SK-N-SH (cell line): Measurements from ENCODE around the gene PTPN14. TPM values are rescaled to one million over a fixed set of nuclear protein-coding genes. Genes with fewer than 3 reads are reported as not detected.

Experiments used
- CTCF ChIA-PET: fragments of 300-600, 350-600 bp; formaldehyde crosslinking; extraction: SDS; loops from one replicate; lab custom pipeline; 2021; lab: Yijun Ruan, JAX
- POLR2A ChIA-PET: fragments of 350-600 bp; sonication (Branson Sonifier 250); formaldehyde crosslinking; extraction: SDS; loops from one replicate; lab custom pipeline; 2020; ENCODE audit warnings: antibody characterized with exemption, inconsistent platforms; lab: Yijun Ruan, JAX
- DNase-seq: peaks from one replicate; pipeline ENCODE4 v3.0.0; 2012
- H2AFZ ChIP-seq: fragments of 200-600 bp; sonication (generic); 2 replicates; pipeline ENCODE4 v1.8.1; 2016; ENCODE audit warnings: antibody characterized with exemption, mild to moderate bottlenecking, low read depth
- H3F3A ChIP-seq: fragments of 200-600 bp; sonication (generic); replicated peaks from 2 replicates; pipeline ENCODE3; 2016; ENCODE audit warnings: antibody characterized with exemption, mild to moderate bottlenecking; ENCODE audit not compliant: insufficient read depth
- H3K27ac ChIP-seq, 2 experiments: fragments of 200-500 bp in 1 of 2; fragments of 200-600 bp in 1 of 2; sonication (Bioruptor generic) in 1 of 2; sonication (generic), shearing (Covaris generic) in 1 of 2; 2 replicates each; pipeline versions ENCODE4 v1.5.1 to v1.6.1; 2014 to 2016; ENCODE audit warnings: low read depth in 2 of 2, inconsistent platforms in 1 of 2, low read length in 1 of 2, mild to moderate bottlenecking in 1 of 2, mixed read lengths in 1 of 2
- H3K27me3 ChIP-seq: fragments of 200-600 bp; sonication (generic), shearing (Covaris generic); 2 replicates; pipeline ENCODE4 v1.6.1; 2016; ENCODE audit warnings: mixed run types; ENCODE audit not compliant: insufficient read depth
- H3K36me3 ChIP-seq, 2 experiments: fragments of 200-500 bp in 1 of 2; fragments of 200-600 bp in 1 of 2; sonication (Bioruptor generic) in 1 of 2; sonication (generic) in 1 of 2; replicated peaks in 1 of 2; 2 replicates each; pipeline versions ENCODE3 to v1.5.1; 2014 to 2016; ENCODE audit warnings: low read length in 1 of 2, mild to moderate bottlenecking in 1 of 2; ENCODE audit not compliant: insufficient read depth in 2 of 2, control insufficient read depth in 1 of 2
- H3K4me1 ChIP-seq, 2 experiments: fragments of 200-500 bp in 1 of 2; fragments of 200-600 bp in 1 of 2; sonication (Bioruptor generic) in 1 of 2; sonication (generic), shearing (Covaris generic) in 1 of 2; 2 replicates each; pipeline versions ENCODE4 v1.5.1 to v1.6.1; 2014 to 2016; ENCODE audit warnings: low read depth in 1 of 2, low read length in 1 of 2, mixed run types in 1 of 2; ENCODE audit not compliant: insufficient read depth in 2 of 2, control insufficient read depth in 1 of 2
- H3K4me2 ChIP-seq: fragments of 200-600 bp; sonication (generic), shearing (Covaris generic); 2 replicates; pipeline ENCODE4 v1.6.1; 2017; ENCODE audit warnings: mixed run types
- H3K4me3 ChIP-seq, 2 experiments: fragments of 200-500 bp in 1 of 2; fragments of 200-600 bp in 1 of 2; sonication (Bioruptor generic) in 1 of 2; sonication (generic), shearing (Covaris generic) in 1 of 2; 2 replicates each; pipeline versions ENCODE4 v1.5.1 to v1.8.1; 2014 to 2016; ENCODE audit warnings: low read depth in 2 of 2, inconsistent platforms in 1 of 2, low read length in 1 of 2, mild to moderate bottlenecking in 1 of 2, mixed read lengths in 1 of 2, moderate library complexity in 1 of 2
- H3K79me2 ChIP-seq: fragments of 200-600 bp; sonication (generic); 2 replicates; pipeline ENCODE4 v1.8.1; 2017; ENCODE audit warnings: mild to moderate bottlenecking; ENCODE audit not compliant: insufficient read depth
- H3K9ac ChIP-seq: fragments of 200-600 bp; sonication (generic); 2 replicates; pipeline ENCODE4 v1.6.1; 2017; ENCODE audit warnings: mixed run types
- H3K9me2 ChIP-seq: fragments of 200-600 bp; sonication (generic); 2 replicates; pipeline ENCODE4 v1.6.1; 2017; ENCODE audit warnings: mixed run types
- H3K9me3 ChIP-seq: fragments of 200-600 bp; sonication (generic); 2 replicates; pipeline ENCODE4 v1.6.1; 2017; ENCODE audit warnings: mixed run types, mild to moderate bottlenecking, moderate library complexity
- H4K20me1 ChIP-seq: fragments of 200-600 bp; sonication (generic); 2 replicates; pipeline ENCODE4 v1.6.1; 2017; ENCODE audit warnings: mild to moderate bottlenecking, mixed run types; ENCODE audit not compliant: insufficient read depth
- CTCF ChIP-seq: fragments of 200-600 bp; sonication (generic); IDR thresholded peaks from 2 replicates; pipeline ENCODE4 v1.6.1; 2017; ENCODE audit warnings: antibody characterized with exemption, mild to moderate bottlenecking, moderate library complexity
- ELF1 ChIP-seq: IDR thresholded peaks from 2 replicates; pipeline ENCODE4 v1.4.0; 2012
- EZH2phosphoT487 ChIP-seq: fragments of 200-600 bp; sonication (generic); IDR thresholded peaks from 2 replicates; pipeline ENCODE4 v1.6.1; 2017; ENCODE audit warnings: low read depth, mixed run types, mild to moderate bottlenecking, antibody characterized with exemption, moderate library complexity, borderline replicate concordance
- FOSL2 ChIP-seq: IDR thresholded peaks from 2 replicates; pipeline ENCODE4 v1.4.0; 2012; ENCODE audit warnings: low read depth, mild to moderate bottlenecking, moderate library complexity, borderline replicate concordance
- FOXM1 ChIP-seq: IDR thresholded peaks from 2 replicates; pipeline ENCODE4 v1.4.0; 2012; ENCODE audit warnings: low read depth, mild to moderate bottlenecking
- GABPA ChIP-seq: IDR thresholded peaks from 2 replicates; pipeline ENCODE4 v1.4.0; 2012; ENCODE audit warnings: low read depth, mild to moderate bottlenecking
- GATA2 ChIP-seq: sonication (generic); formaldehyde crosslinking; IDR thresholded peaks from 2 replicates; pipeline ENCODE4 v1.5.0; 2020; ENCODE audit warnings: mild to moderate bottlenecking, missing genetic modification reagents
- IRF3 ChIP-seq: fragments of 150-350 bp; IDR thresholded peaks from 2 replicates; pipeline ENCODE4 v1.6.1; 2016; ENCODE audit warnings: mild to moderate bottlenecking, low read depth, low read length
- MAX ChIP-seq: IDR thresholded peaks from 2 replicates; pipeline ENCODE4 v1.4.0; 2012; ENCODE audit warnings: low read depth
- MEF2A ChIP-seq: IDR thresholded peaks from 2 replicates; pipeline ENCODE4 v1.4.0; 2012; ENCODE audit warnings: low read depth, borderline replicate concordance
- NFIC ChIP-seq: IDR thresholded peaks from 2 replicates; pipeline ENCODE4 v1.4.0; 2012; ENCODE audit warnings: borderline replicate concordance
- NRF1 ChIP-seq: IDR thresholded peaks from 2 replicates; pipeline ENCODE4 v1.6.1; 2012; ENCODE audit warnings: low read depth, mild to moderate bottlenecking, low read length
- PBX3 ChIP-seq: IDR thresholded peaks from 2 replicates; pipeline ENCODE4; 2012
- POLR2AphosphoS5 ChIP-seq: IDR thresholded peaks from 2 replicates; pipeline ENCODE4 v1.6.1; 2012; ENCODE audit warnings: low read depth, low read length
- RCOR1 ChIP-seq: fragments of 150-350 bp; IDR thresholded peaks from 2 replicates; pipeline ENCODE4 v1.6.1; 2017; ENCODE audit warnings: antibody characterized with exemption, low read length
- RFX5 ChIP-seq: IDR thresholded peaks from 2 replicates; pipeline ENCODE4 v1.6.1; 2012; ENCODE audit warnings: mild to moderate bottlenecking, improper control_type of control experiment, low read length
- RXRA ChIP-seq: IDR thresholded peaks from 2 replicates; pipeline ENCODE4 v1.4.0; 2012; ENCODE audit warnings: low read depth, mild to moderate bottlenecking, borderline replicate concordance
- SIN3A ChIP-seq: IDR thresholded peaks from 2 replicates; pipeline ENCODE4 v1.6.1; 2012; ENCODE audit warnings: low read depth, mild to moderate bottlenecking, low read length, moderate library complexity, borderline replicate concordance
- SMC3 ChIP-seq: IDR thresholded peaks from 2 replicates; pipeline ENCODE4 v1.6.1; 2012; ENCODE audit warnings: low read depth, low read length, improper control_type of control experiment
- TAF1 ChIP-seq: IDR thresholded peaks from 2 replicates; pipeline ENCODE4 v1.6.1; 2012; ENCODE audit warnings: low read depth, mild to moderate bottlenecking, low read length, moderate library complexity, borderline replicate concordance
- TEAD4 ChIP-seq: IDR thresholded peaks from 2 replicates; pipeline ENCODE4 v1.4.0; 2012; ENCODE audit warnings: mild to moderate bottlenecking, borderline replicate concordance; ENCODE audit not compliant: insufficient read depth
- USF2 ChIP-seq: fragments of 150-350 bp; IDR thresholded peaks from 2 replicates; pipeline ENCODE4 v1.6.1; 2017; ENCODE audit warnings: antibody characterized with exemption, low read length, low read depth, borderline replicate concordance
- WGBS: methylation state at CpG from one replicate; pipeline ENCODE4 v1.1.6; 2017; ENCODE audit warnings: low lambda C conversion rate; 5-methylcytosine and 5-hydroxymethylcytosine counted together
- polyA plus RNA-seq, 3 experiments: library from polyadenylated mRNA; depleted of rRNA; stranded (reverse); fragments of >200 nt; gene quantifications; 2 replicates each; pipeline ENCODE4 v1.2.3, GENCODE V29; 2012

The PTPN14 gene
- polyA plus RNA-seq, 1 of the 3 experiments (the other 2 are of a cell fraction), result 12.8 TPM

GRCh38 chr1:214569357-214570004, 18.1 kb upstream of the PTPN14 start (continued):
- TF ChIP-seq POLR2AphosphoS5 (peak; percentile 20; the same call in 1 of the 2 replicates), NRF1 (no peak), SMC3 (no peak), EZH2phosphoT487 (no peak), TEAD4 (no peak), RXRA (no peak), TAF1 (no peak), ELF1 (no peak), CTCF (no peak), FOXM1 (no peak), FOSL2 (peak; percentile 84), SIN3A (no peak), IRF3 (no peak), MEF2A (no peak), RCOR1 (no peak), USF2 (no peak), RFX5 (no peak), GABPA (no peak)

- peaks cover 61% of the 10 kb centered on the region for H3F3A ChIP-seq
- no peaks in the 10 kb centered on the region for H3K36me3 ChIP-seq
- no peak overlapping the region for H2AFZ ChIP-seq
- POLR2A ChIA-PET, result no interaction called here
- no peak for DNase-seq
- no peaks in the 10 kb centered on the region for H3K27me3 ChIP-seq
- CTCF ChIA-PET, result interaction anchor here (3.7 to 4.2 kb wide), 2 partner anchors 17 to 236 kb away, joined by 18 to 21 read pairs; no protein-coding TSS in a partner anchor
- WGBS, result 75% methylated on average over 4 of the region's 4 CpGs
- H3K4me3 ChIP-seq, result no peak overlapping the region
- peak overlapping the region; percentile 5; the same call in 1 of the 2 replicates for H3K4me2 ChIP-seq
- peak overlapping the region in 1 of 2 experiments; percentile 75; a peak in 2 of 4 replicates for H3K27ac ChIP-seq
- no peaks in the 10 kb centered on the region for H4K20me1 ChIP-seq
- H3K9ac ChIP-seq, result no peak overlapping the region
- H3K79me2 ChIP-seq, result no peaks in the 10 kb centered on the region
- H3K9me3 ChIP-seq, result no peaks in the 10 kb centered on the region
- peaks cover 2 to 34% of the 10 kb centered on the region in 2 experiments for H3K4me1 ChIP-seq
- no peaks in the 10 kb centered on the region for H3K9me2 ChIP-seq
- TF ChIP-seq POLR2AphosphoS5 (no peak), GATA2 (CRISPR knock-in tag) (no peak), NFIC (no peak), ELF1 (no peak), PBX3 (no peak), MAX (no peak), RFX5 (no peak), IRF3 (no peak)
Observed at GRCh38 chr1:214568328-214568727, 16.9 kb upstream of the PTPN14 start.
